H1 (cell line): ENCODE data around the gene STX18.

ENCODE experiments used
- CTCF ChIP-seq, 3 experiments: IDR thresholded peaks; 1 replicate in 2 of 3; 2 replicates in 1 of 3; pipeline versions ENCODE4 v1.5.1 to v1.6.1; 2011; ENCODE audit warnings: low read length in 3 of 3, mild to moderate bottlenecking in 3 of 3, inconsistent platforms in 2 of 3, low read depth in 1 of 3, moderate library complexity in 1 of 3; ENCODE audit not compliant: insufficient read depth in 1 of 3; ENCODE audit errors: control extremely low read depth in 1 of 3
- KDM1A ChIP-seq: fragments of 200-600, 300-600 bp; sonication (generic); IDR thresholded peaks from 2 replicates; pipeline ENCODE4 v1.7.1; 2016; ENCODE audit warnings: mild to moderate bottlenecking, low read length, borderline replicate concordance
- MAX ChIP-seq: IDR thresholded peaks from 2 replicates; pipeline ENCODE4 v1.6.1; 2012; ENCODE audit warnings: inconsistent platforms
- POLR2AphosphoS5 ChIP-seq: IDR thresholded peaks from 2 replicates; pipeline ENCODE4 v1.6.1; 2011; ENCODE audit warnings: low read depth, low read length
- RAD21 ChIP-seq, 2 experiments: IDR thresholded peaks in 1 of 2; conservative IDR thresholded peaks in 1 of 2; 2 replicates each; pipeline ENCODE4 v1.6.1; 2011; ENCODE audit warnings: low read depth in 2 of 2, low read length in 2 of 2, improper control_type of control experiment in 1 of 2, inconsistent platforms in 1 of 2, mild to moderate bottlenecking in 1 of 2, moderate library complexity in 1 of 2
- TCF12 ChIP-seq: IDR thresholded peaks from 2 replicates; pipeline ENCODE4 v1.6.1; 2011; ENCODE audit warnings: low read depth, mild to moderate bottlenecking, low read length
- TEAD4 ChIP-seq: IDR thresholded peaks from 2 replicates; pipeline ENCODE4 v1.6.1; 2012; ENCODE audit warnings: low read depth, low read length, inconsistent platforms, mixed read lengths

- TF ChIP-seq KDM1A, result no peak
- no peak for TF ChIP-seq RAD21 (IDR thresholded peaks at IDR 0.05 in 1 of 2, conservative IDR thresholded peaks at IDR 0.05 in 1 of 2; ENCODE audit: low read depth in 2 of 2, low read length in 2 of 2)
- TF ChIP-seq POLR2AphosphoS5, result no peak
- no peak for TF ChIP-seq MAX
- TF ChIP-seq TEAD4, result no peak
- no peak for TF ChIP-seq TCF12
- no peak for TF ChIP-seq CTCF (IDR thresholded peaks at IDR 0.05; ENCODE audit: control extremely low read depth in 1 of 3, insufficient read depth in 1 of 3, low read depth in 1 of 3, low read length in 3 of 3)
Observed at GRCh38 chr4:4532371-4533154, 9.3 kb downstream of the STX18 start.
